ENCODE measurements around the gene BLOC1S1. TPM values are rescaled to one million over a fixed set of nuclear protein-coding genes. Genes with fewer than 3 reads are reported as not detected.

BLOC1S1 gene
- total and polyA plus RNA-seq, 10 of the 15 experiments (the other 5 are each of a cell fraction or from before 2014, with no cell fraction given), result 126 to 285 (median 166) TPM

GRCh38 chr12:55702861-55703260 is 13.0 kb upstream of the BLOC1S1 start:
- no peak overlapping the region for H3K4me3 ChIP-seq
- H3K9me3 ChIP-seq (replicated peaks; ENCODE audit: control insufficient read depth, insufficient read depth, low read length), result no peaks in the 10 kb centered on the region
- in situ Hi-C loops (cut with MboI), result no loop called here
- SMC1A ChIA-PET (ENCODE audit: uncharacterized antibody, unreplicated experiment), result no interaction called here
- no peaks in the 10 kb centered on the region for H3K36me3 ChIP-seq (ENCODE audit: control insufficient read depth in 2 of 2, insufficient read depth in 2 of 2, low read length in 1 of 2)
- H3K4me2 ChIP-seq (ENCODE audit: control insufficient read depth, insufficient read depth), result no peak overlapping the region
- FAIRE-seq (no peak), ATAC-seq (no peak), DNase-seq (ENCODE audit: low read depth, low spot score) (no peak)
- POLR2A ChIA-PET, result no interaction called here
- CTCF ChIA-PET, result no interaction called here
- no peak for TF ChIP-seq ESRRA (IDR thresholded peaks at IDR 0.05; ENCODE audit: low read length)
- RAD21 ChIA-PET (ENCODE audit: unreplicated experiment), result no interaction called here
- H3K79me2 ChIP-seq (ENCODE audit: control insufficient read depth, insufficient read depth, low read length), result no peaks in the 10 kb centered on the region
- intact Hi-C loops (cut with micrococcal nuclease; ENCODE audit: unreplicated experiment), result no loop called here
- 61% methylated on average over 8 of the region's 8 CpGs for WGBS (ENCODE audit: insufficient coverage, insufficient replicate concordance, low lambda C conversion rate, missing lambda C conversion rate)
- H2AFZ ChIP-seq (ENCODE audit: control insufficient read depth, low read depth, low read length), result no peak overlapping the region
- no peaks in the 10 kb centered on the region for H3K4me1 ChIP-seq (ENCODE audit: control insufficient read depth, insufficient read depth, low read length)
- H3K27me3 ChIP-seq (replicated peaks in 1 of 2; ENCODE audit: control insufficient read depth in 2 of 2, insufficient read depth in 2 of 2, low read length in 1 of 2), result peaks cover 0 to 3% of the 10 kb centered on the region in 2 experiments; a peak in 2 of 4 replicates
- no peak overlapping the region for H3K27ac ChIP-seq (ENCODE audit: control insufficient read depth, insufficient read depth)
- BruUV-seq (replicated peaks), result no TSS peak
- H4K20me1 ChIP-seq (ENCODE audit: control insufficient read depth, insufficient read depth), result no peaks in the 10 kb centered on the region
- H3K9ac ChIP-seq (ENCODE audit: control insufficient read depth, insufficient read depth, low read length), result no peak overlapping the region

GRCh38 chr12:55703288-55703687 is 12.6 kb upstream of the BLOC1S1 start:
- TF ChIP-seq ZBTB4 (CRISPR knock-in tag; IDR thresholded peaks at IDR 0.05) (no peak), NFYB (IDR thresholded peaks at IDR 0.05; ENCODE audit: insufficient read depth, low read depth, low read length) (no peak), RBBP5 (conservative IDR thresholded peaks at IDR 0.05) (no peak), TARDBP (IDR thresholded peaks at IDR 0.05; ENCODE audit: borderline replicate concordance) (no peak), YY1 (IDR thresholded peaks at IDR 0.05; ENCODE audit: low read depth, low read length) (no peak), CREM (IDR thresholded peaks at IDR 0.05; ENCODE audit: low read depth) (no peak), FOXM1 (IDR thresholded peaks at IDR 0.05; ENCODE audit: low read depth, low read length) (no peak), MLLT1 (IDR thresholded peaks at IDR 0.05) (no peak), PML (IDR thresholded peaks at IDR 0.05; ENCODE audit: low read length) (no peak), EP300 (IDR thresholded peaks at IDR 0.05; ENCODE audit: borderline replicate concordance in 1 of 2, control insufficient read depth in 1 of 2, low read depth in 2 of 2, low read length in 2 of 2) (no peak), CBX3 (IDR thresholded peaks at IDR 0.05; ENCODE audit: borderline replicate concordance, low read depth) (no peak), SPI1 (IDR thresholded peaks at IDR 0.05; ENCODE audit: borderline replicate concordance, insufficient read depth, low read depth, low read length) (no peak), USF2 (IDR thresholded peaks at IDR 0.05; ENCODE audit: borderline replicate concordance, low read depth, low read length) (no peak)
- DNase-seq (ENCODE audit: low read depth, low spot score) (no peak), ATAC-seq (no peak), FAIRE-seq (no peak)
- ChIA-PET RAD21 (ENCODE audit: unreplicated experiment) (no interaction called here), SMC1A (ENCODE audit: uncharacterized antibody, unreplicated experiment) (no interaction called here), POLR2A (no interaction called here), CTCF (no interaction called here)
- WGBS (ENCODE audit: insufficient coverage, insufficient replicate concordance, low lambda C conversion rate, missing lambda C conversion rate), result 27% methylated on average over 2 of the region's 2 CpGs
- BruUV-seq (replicated peaks), result no TSS peak
- no peak overlapping the region for H3K4me2 ChIP-seq (ENCODE audit: control insufficient read depth, insufficient read depth)
- no peaks in the 10 kb centered on the region for H3K79me2 ChIP-seq (ENCODE audit: control insufficient read depth, insufficient read depth, low read length)
- no peaks in the 10 kb centered on the region for H3K9me3 ChIP-seq (replicated peaks; ENCODE audit: control insufficient read depth, insufficient read depth, low read length)
- H3K4me3 ChIP-seq, result no peak overlapping the region
- in situ Hi-C loops (cut with MboI) (no loop called here), intact Hi-C loops (cut with micrococcal nuclease; ENCODE audit: unreplicated experiment) (no loop called here)
- no peaks in the 10 kb centered on the region for H3K4me1 ChIP-seq (ENCODE audit: control insufficient read depth, insufficient read depth, low read length)
- H3K27me3 ChIP-seq (replicated peaks in 1 of 2; ENCODE audit: control insufficient read depth in 2 of 2, insufficient read depth in 2 of 2, low read length in 1 of 2), result peaks cover 0 to 3% of the 10 kb centered on the region in 2 experiments; a peak in 2 of 4 replicates
- H3K36me3 ChIP-seq (ENCODE audit: control insufficient read depth in 2 of 2, insufficient read depth in 2 of 2, low read length in 1 of 2), result no peaks in the 10 kb centered on the region
- no peak overlapping the region for H3K9ac ChIP-seq (ENCODE audit: control insufficient read depth, insufficient read depth, low read length)
- H3K27ac ChIP-seq (ENCODE audit: control insufficient read depth, insufficient read depth), result no peak overlapping the region
- no peak overlapping the region for H2AFZ ChIP-seq (ENCODE audit: control insufficient read depth, low read depth, low read length)
- H4K20me1 ChIP-seq (ENCODE audit: control insufficient read depth, insufficient read depth), result no peaks in the 10 kb centered on the region

All from GM12878 (cell line).